Astrocyte (in vitro differentiated cells and primary cell): ENCODE data around the gene PROSER2. TPM values are rescaled to one million over a fixed set of nuclear protein-coding genes. Genes with fewer than 3 reads are reported as not detected.

Experiments
- DNase-seq: peaks from one replicate; pipeline ENCODE4 v3.0.0-alpha.2; 2010; ENCODE audit warnings: low read depth
- FAIRE-seq: peaks from 2 replicates; lab custom pipeline; 2011; peaks lifted over from hg19 to GRCh38; lab: Jason Lieb, UNC
- H2AFZ ChIP-seq: 2 replicates; pipeline ENCODE4 v1.6.0; 2012; ENCODE audit warnings: low read depth, low read length, inconsistent platforms
- H3K27ac ChIP-seq: 2 replicates; pipeline ENCODE4 v1.5.1; 2011; ENCODE audit warnings: low read depth, low read length, inconsistent platforms
- H3K27me3 ChIP-seq: 2 replicates; pipeline ENCODE4 v1.6.0; 2011; ENCODE audit warnings: low read length, inconsistent platforms; ENCODE audit not compliant: insufficient read depth
- H3K36me3 ChIP-seq: 2 replicates; pipeline ENCODE4 v1.5.1; 2011; ENCODE audit warnings: low read length, inconsistent platforms; ENCODE audit not compliant: insufficient read depth
- H3K4me1 ChIP-seq: 2 replicates; pipeline ENCODE4 v1.5.1; 2011; ENCODE audit warnings: low read length, inconsistent platforms; ENCODE audit not compliant: insufficient read depth
- H3K4me2 ChIP-seq: 2 replicates; pipeline ENCODE4 v1.6.0; 2012; ENCODE audit warnings: low read length, inconsistent platforms
- H3K4me3 ChIP-seq: 2 replicates; pipeline ENCODE4 v1.5.1; 2011; ENCODE audit warnings: low read depth, mild to moderate bottlenecking, low read length, inconsistent platforms; ENCODE audit not compliant: insufficient read depth
- H3K79me2 ChIP-seq: 2 replicates; pipeline ENCODE4 v1.6.0; 2012; ENCODE audit warnings: mild to moderate bottlenecking, low read length, inconsistent platforms; ENCODE audit not compliant: insufficient read depth
- H3K9ac ChIP-seq: 2 replicates; pipeline ENCODE4 v1.6.0; 2012; ENCODE audit warnings: mild to moderate bottlenecking, low read length, inconsistent platforms
- H3K9me3 ChIP-seq: 2 replicates; pipeline ENCODE4 v1.5.1; 2012; ENCODE audit warnings: low read depth, mild to moderate bottlenecking, low read length, inconsistent platforms; ENCODE audit not compliant: insufficient read depth
- H4K20me1 ChIP-seq: 2 replicates; pipeline ENCODE4 v1.6.0; 2012; ENCODE audit warnings: low read length, inconsistent platforms; ENCODE audit not compliant: insufficient read depth
- H3K27ac Mint-ChIP-seq: one replicate; pipeline ENCODE4 v1.8.0; 2021; ENCODE audit warnings: mild to moderate bottlenecking, mixed read lengths; ENCODE audit not compliant: unreplicated experiment
- H3K27me3 Mint-ChIP-seq: one replicate; pipeline ENCODE4 v1.8.0; 2021; ENCODE audit warnings: low read depth, mixed read lengths; ENCODE audit not compliant: unreplicated experiment
- H3K36me3 Mint-ChIP-seq: one replicate; pipeline ENCODE4 v1.8.0; 2021; ENCODE audit warnings: low read depth, mixed read lengths; ENCODE audit not compliant: unreplicated experiment
- H3K4me1 Mint-ChIP-seq: one replicate; pipeline ENCODE4 v1.8.0; 2021; ENCODE audit warnings: low read depth, mixed read lengths; ENCODE audit not compliant: unreplicated experiment
- H3K4me3 Mint-ChIP-seq: one replicate; pipeline ENCODE4 v1.8.0; 2021; ENCODE audit warnings: mild to moderate bottlenecking, moderate library complexity, mixed read lengths; ENCODE audit not compliant: unreplicated experiment
- H3K9me3 Mint-ChIP-seq: one replicate; pipeline ENCODE4 v1.8.0; 2021; ENCODE audit warnings: mild to moderate bottlenecking, mixed read lengths; ENCODE audit not compliant: unreplicated experiment
- CTCF ChIP-seq: IDR thresholded peaks from 2 replicates; pipeline ENCODE4 v1.5.1; 2011; ENCODE audit warnings: low read depth, mild to moderate bottlenecking, inconsistent platforms, low read length, moderate library complexity; ENCODE audit not compliant: insufficient read depth
- EZH2 ChIP-seq: IDR thresholded peaks from 2 replicates; pipeline ENCODE4 v1.6.1; 2012; ENCODE audit warnings: mild to moderate bottlenecking, low read length, inconsistent platforms; ENCODE audit not compliant: insufficient read depth
- total RNA-seq: library from RNA; stranded (reverse); gene quantifications from 2 replicates; pipeline ENCODE4 v1.2.1, GENCODE V29; 2021

Gene PROSER2
- total RNA-seq, 1 donor from 2014 or later = 12.1 TPM

- Mint-ChIP-seq H3K27me3 (no peaks in the 10 kb centered on the region), H3K9me3 (no peaks in the 10 kb centered on the region), H3K36me3 (peaks cover 2% of the 10 kb centered on the region), H3K4me1 (peaks cover 14% of the 10 kb centered on the region), H3K27ac (no peak overlapping the region), H3K4me3 (no peak overlapping the region)
- FAIRE-seq (no peak), DNase-seq (no peak)
- Histone ChIP-seq H3K4me3 (no peak overlapping the region), H3K79me2 (peaks cover 18% of the 10 kb centered on the region), H3K27me3 (no peaks in the 10 kb centered on the region), H3K4me2 (no peak overlapping the region), H3K27ac (no peak overlapping the region), H4K20me1 (peaks cover 7% of the 10 kb centered on the region), H3K36me3 (no peaks in the 10 kb centered on the region), H3K9me3 (no peaks in the 10 kb centered on the region), H3K4me1 (peaks cover 4% of the 10 kb centered on the region), H2AFZ (no peak overlapping the region), H3K9ac (no peak overlapping the region)
- TF ChIP-seq CTCF = no peak
- no peak for TF ChIP-seq EZH2
These were observed 2.7 kb downstream of the PROSER2 start for GRCh38 chr10:11825796-11826414.

GRCh38 chr10:11827006-11827405 is 3.9 kb downstream of the PROSER2 start:
- Histone ChIP-seq H3K79me2 (peaks cover 18% of the 10 kb centered on the region), H3K27me3 (no peaks in the 10 kb centered on the region), H3K9ac (no peak overlapping the region), H3K4me1 (peaks cover 4% of the 10 kb centered on the region), H3K4me2 (no peak overlapping the region), H3K27ac (no peak overlapping the region), H3K4me3 (no peak overlapping the region), H4K20me1 (peaks cover 7% of the 10 kb centered on the region), H2AFZ (no peak overlapping the region), H3K9me3 (no peaks in the 10 kb centered on the region), H3K36me3 (no peaks in the 10 kb centered on the region)
- DNase-seq (no peak), FAIRE-seq (no peak)
- H3K36me3 Mint-ChIP-seq = peaks cover 2% of the 10 kb centered on the region
- no peak overlapping the region for H3K4me3 Mint-ChIP-seq
- no peaks in the 10 kb centered on the region for H3K9me3 Mint-ChIP-seq
- no peaks in the 10 kb centered on the region for H3K27me3 Mint-ChIP-seq
- H3K4me1 Mint-ChIP-seq = peaks cover 20% of the 10 kb centered on the region
- H3K27ac Mint-ChIP-seq = no peak overlapping the region
- no peak for TF ChIP-seq CTCF
- no peak for TF ChIP-seq EZH2

GRCh38 chr10:11827414-11827813 is 4.3 kb downstream of the PROSER2 start:
- TF ChIP-seq EZH2 = no peak
- TF ChIP-seq CTCF = no peak
- DNase-seq = no peak
- Histone ChIP-seq H3K4me3 (no peak overlapping the region), H3K4me2 (no peak overlapping the region), H4K20me1 (peaks cover 7% of the 10 kb centered on the region), H3K9ac (no peak overlapping the region), H3K9me3 (no peaks in the 10 kb centered on the region), H2AFZ (no peak overlapping the region), H3K4me1 (peaks cover 4% of the 10 kb centered on the region), H3K27ac (no peak overlapping the region), H3K27me3 (no peaks in the 10 kb centered on the region), H3K36me3 (no peaks in the 10 kb centered on the region), H3K79me2 (peaks cover 18% of the 10 kb centered on the region)
- H3K4me1 Mint-ChIP-seq = peaks cover 20% of the 10 kb centered on the region
- no peak overlapping the region for H3K4me3 Mint-ChIP-seq
- H3K9me3 Mint-ChIP-seq = no peaks in the 10 kb centered on the region
- no peak overlapping the region for H3K27ac Mint-ChIP-seq
- no peak for FAIRE-seq
- H3K36me3 Mint-ChIP-seq = peaks cover 2% of the 10 kb centered on the region
- H3K27me3 Mint-ChIP-seq = no peaks in the 10 kb centered on the region
